Endothelial cell of umbilical vein (primary cell): ENCODE results near the gene FAM3D.

Experiments used
- CTCF ChIP-seq, 2 donors: IDR thresholded peaks; 1 replicate in 1 of 2; 2 replicates in 1 of 2; pipeline ENCODE4 v1.5.1; 2011; ENCODE audit warnings: low read length in 2 of 2, mild to moderate bottlenecking in 2 of 2, moderate library complexity in 2 of 2, control low read depth in 1 of 2, inconsistent platforms in 1 of 2, low read depth in 1 of 2; ENCODE audit not compliant: insufficient read depth in 1 of 2; ENCODE audit errors: extremely low read depth in 1 of 2
- EZH2 ChIP-seq: IDR thresholded peaks from 2 replicates; pipeline ENCODE4 v1.6.1; 2012; ENCODE audit warnings: borderline replicate concordance, low read depth, mild to moderate bottlenecking, moderate library complexity, low read length, inconsistent platforms; ENCODE audit not compliant: severe bottlenecking
- FOS ChIP-seq: IDR thresholded peaks from 2 replicates; pipeline ENCODE4 v1.6.1; 2011; ENCODE audit warnings: mild to moderate bottlenecking, low read length, moderate library complexity, borderline replicate concordance; ENCODE audit not compliant: insufficient read depth
- JUN ChIP-seq: IDR thresholded peaks from 2 replicates; pipeline ENCODE4 v1.6.1; 2011; ENCODE audit warnings: borderline replicate concordance, low read depth; ENCODE audit not compliant: insufficient read length, insufficient read depth
- MAX ChIP-seq: IDR thresholded peaks from 2 replicates; pipeline ENCODE4 v1.6.1; 2011; ENCODE audit not compliant: insufficient read depth, insufficient read length
- MYC ChIP-seq: IDR thresholded peaks from one replicate; pipeline ENCODE4 v1.6.1; 2011; ENCODE audit warnings: mild to moderate bottlenecking, low read depth, low read length
- POLR2A ChIP-seq: IDR thresholded peaks from 2 replicates; pipeline ENCODE4 v1.6.1; 2012; ENCODE audit warnings: low read depth, mild to moderate bottlenecking, control low read depth, low read length

- TF ChIP-seq CTCF (IDR thresholded peaks at IDR 0.05; ENCODE audit: extremely low read depth in 1 of 2, insufficient read depth in 1 of 2, low read depth in 1 of 2, low read length in 2 of 2) (no peak), POLR2A (no peak), EZH2 (no peak), MYC (no peak), FOS (no peak), MAX (no peak), JUN (no peak)
Measured at GRCh38 chr3:58642846-58643245, 23.7 kb downstream of the FAM3D start.
